Measurements from ENCODE around the gene DLGAP1. TPM values are rescaled to one million over a fixed set of nuclear protein-coding genes. Genes with fewer than 3 reads are reported as not detected.

Gene DLGAP1
- total and polyA plus RNA-seq, 7 donors: 0.13 to 2.6 (median 1.3) TPM; not detected in 1

DNA sequence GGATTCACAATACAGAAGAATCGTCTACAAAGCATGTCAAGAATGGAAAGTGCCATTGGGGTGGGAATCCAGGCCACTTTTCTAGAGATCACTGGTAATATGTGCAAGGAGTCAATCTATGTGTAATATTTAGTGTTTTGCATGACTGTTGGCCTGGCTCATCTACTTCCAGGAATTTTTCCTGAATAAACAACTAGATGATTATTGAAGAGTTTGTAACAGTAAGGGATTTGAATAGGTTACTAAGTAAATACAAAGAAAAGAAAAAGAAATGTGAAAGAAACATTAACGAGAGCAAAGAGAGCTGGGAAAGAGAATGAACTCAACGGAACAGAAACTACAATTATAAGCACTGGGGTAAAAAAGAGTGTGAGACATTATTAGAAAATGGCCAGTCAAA lies 599.1 kb downstream of the DLGAP1 start:
- H3K9me3 ChIP-seq: no peaks in the 10 kb centered on the region
- H3K4me1 ChIP-seq: no peaks in the 10 kb centered on the region
- H3K27me3 ChIP-seq: no peaks in the 10 kb centered on the region
- WGBS, 2 donors: 83 to 89% methylated on average over 3 of the region's 3 CpGs
- intact Hi-C loops (cut with DNase I): no loop called here
- TF ChIP-seq, protein P1, sequence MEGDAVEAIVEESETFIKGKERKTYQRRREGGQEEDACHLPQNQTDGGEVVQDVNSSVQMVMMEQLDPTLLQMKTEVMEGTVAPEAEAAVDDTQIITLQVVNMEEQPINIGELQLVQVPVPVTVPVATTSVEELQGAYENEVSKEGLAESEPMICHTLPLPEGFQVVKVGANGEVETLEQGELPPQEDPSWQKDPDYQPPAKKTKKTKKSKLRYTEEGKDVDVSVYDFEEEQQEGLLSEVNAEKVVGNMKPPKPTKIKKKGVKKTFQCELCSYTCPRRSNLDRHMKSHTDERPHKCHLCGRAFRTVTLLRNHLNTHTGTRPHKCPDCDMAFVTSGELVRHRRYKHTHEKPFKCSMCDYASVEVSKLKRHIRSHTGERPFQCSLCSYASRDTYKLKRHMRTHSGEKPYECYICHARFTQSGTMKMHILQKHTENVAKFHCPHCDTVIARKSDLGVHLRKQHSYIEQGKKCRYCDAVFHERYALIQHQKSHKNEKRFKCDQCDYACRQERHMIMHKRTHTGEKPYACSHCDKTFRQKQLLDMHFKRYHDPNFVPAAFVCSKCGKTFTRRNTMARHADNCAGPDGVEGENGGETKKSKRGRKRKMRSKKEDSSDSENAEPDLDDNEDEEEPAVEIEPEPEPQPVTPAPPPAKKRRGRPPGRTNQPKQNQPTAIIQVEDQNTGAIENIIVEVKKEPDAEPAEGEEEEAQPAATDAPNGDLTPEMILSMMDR (IDR thresholded peaks at IDR 0.05): no peak
- TF ChIP-seq POLR2AphosphoS5 (IDR thresholded peaks at IDR 0.05): no peak
- no peak for TF ChIP-seq EP300 (IDR thresholded peaks at IDR 0.05)
- no peak overlapping the region for H3K4me3 ChIP-seq
- H3K27ac ChIP-seq: no peak overlapping the region
- no peaks in the 10 kb centered on the region for H3K36me3 ChIP-seq
- no peak for DNase-seq

DNA sequence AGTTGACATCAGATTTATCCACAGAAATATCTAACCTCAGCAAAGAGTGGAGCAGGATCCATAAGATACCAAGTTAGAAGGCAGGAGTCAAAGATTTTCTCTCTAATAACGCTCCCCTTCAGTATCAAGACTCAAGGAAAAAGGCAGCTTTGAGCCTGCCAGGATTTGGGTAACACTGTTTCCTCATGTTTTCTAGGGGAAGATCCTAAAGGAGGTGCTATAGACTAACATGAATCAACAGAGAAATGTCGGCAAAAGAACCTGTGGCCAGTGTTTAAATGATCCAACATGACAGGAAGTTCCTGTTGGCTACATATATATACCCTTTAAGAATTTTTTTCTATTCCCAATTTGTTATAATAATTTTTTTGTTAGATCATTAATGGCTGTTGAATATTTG lies 602.8 kb downstream of the DLGAP1 start:
- intact Hi-C loops (cut with DNase I): no loop called here
- Histone ChIP-seq H3K27me3 (no peaks in the 10 kb centered on the region), H3K36me3 (no peaks in the 10 kb centered on the region), H3K9me3 (no peaks in the 10 kb centered on the region), H3K4me3 (no peak overlapping the region), H3K27ac (no peak overlapping the region), H3K4me1 (no peaks in the 10 kb centered on the region)
- no peak for DNase-seq
- no peak for TF ChIP-seq POLR2AphosphoS5 (IDR thresholded peaks at IDR 0.05)
- TF ChIP-seq, protein P1 (IDR thresholded peaks at IDR 0.05): no peak
- no peak for TF ChIP-seq EP300 (IDR thresholded peaks at IDR 0.05)
- TF ChIP-seq POLR2A (IDR thresholded peaks at IDR 0.05): no peak
- WGBS, 2 donors: 40 to 78% methylated on average over 2 of the region's 2 CpGs

DNA sequence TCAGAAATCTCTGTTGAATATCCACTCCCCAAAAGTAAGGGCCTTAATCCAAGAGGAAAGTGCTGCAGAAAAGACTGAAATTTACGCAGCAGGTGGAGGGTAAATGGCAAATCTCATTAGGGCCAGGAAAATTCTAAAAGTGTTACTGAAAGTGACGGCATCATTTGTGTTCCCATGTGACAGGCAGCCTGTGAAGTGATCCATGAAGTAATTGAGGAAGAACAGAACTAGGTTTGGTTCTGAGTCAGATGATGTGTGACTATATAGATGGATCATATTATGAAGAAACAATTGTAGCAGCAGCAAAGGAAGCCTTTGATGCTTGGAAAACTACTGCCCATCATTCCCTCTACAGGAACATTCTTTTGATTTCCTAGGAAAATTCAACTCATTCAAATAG lies 603.9 kb downstream of the DLGAP1 start:
- WGBS, 2 donors: 86 to 88% methylated on average over 2 of the region's 2 CpGs
- intact Hi-C loops (cut with DNase I): no loop called here
- H3K9me3 ChIP-seq: no peaks in the 10 kb centered on the region
- no peaks in the 10 kb centered on the region for H3K27me3 ChIP-seq
- no peaks in the 10 kb centered on the region for H3K36me3 ChIP-seq
- no peak for DNase-seq
- TF ChIP-seq, protein P1 (IDR thresholded peaks at IDR 0.05): no peak
- no peak for TF ChIP-seq EP300 (IDR thresholded peaks at IDR 0.05)
- TF ChIP-seq POLR2A (IDR thresholded peaks at IDR 0.05): no peak
- no peak for TF ChIP-seq POLR2AphosphoS5 (IDR thresholded peaks at IDR 0.05)
- no peak overlapping the region for H3K4me3 ChIP-seq
- no peak overlapping the region for H3K27ac ChIP-seq
- H3K4me1 ChIP-seq: no peaks in the 10 kb centered on the region

DNA sequence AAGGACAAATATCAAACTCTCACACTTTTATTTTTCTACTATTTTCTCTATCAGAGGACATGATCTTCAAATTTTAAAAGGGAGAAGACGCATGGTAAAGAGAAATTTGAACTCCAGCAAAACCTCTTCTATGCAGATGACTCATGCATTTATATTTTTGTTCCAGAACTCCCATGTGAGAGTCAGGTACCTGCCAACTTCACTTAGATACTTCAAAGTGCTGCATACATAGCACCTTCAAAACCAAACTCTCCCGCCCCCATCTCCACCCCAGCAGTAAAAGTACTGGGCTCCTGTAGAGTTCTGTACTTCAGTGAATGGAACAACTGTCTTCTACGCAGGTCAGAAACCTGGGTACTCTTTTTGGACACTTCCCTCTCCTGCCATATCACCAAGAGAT lies 606.8 kb downstream of the DLGAP1 start:
- no peaks in the 10 kb centered on the region for H3K27me3 ChIP-seq
- no peak for TF ChIP-seq POLR2AphosphoS5 (IDR thresholded peaks at IDR 0.05)
- TF ChIP-seq POLR2A (IDR thresholded peaks at IDR 0.05): no peak
- TF ChIP-seq EP300 (IDR thresholded peaks at IDR 0.05): no peak
- TF ChIP-seq, protein P1 (IDR thresholded peaks at IDR 0.05): no peak
- H3K4me1 ChIP-seq: no peaks in the 10 kb centered on the region
- 87 to 89% methylated on average over 3 of the region's 3 CpGs for WGBS, 2 donors
- intact Hi-C loops (cut with DNase I): loop anchor here (10.0 kb wide), 1 partner anchor 56 kb away; no protein-coding TSS in a partner anchor
- H3K9me3 ChIP-seq: no peaks in the 10 kb centered on the region
- no peak for DNase-seq
- H3K36me3 ChIP-seq: no peaks in the 10 kb centered on the region
- no peak overlapping the region for H3K27ac ChIP-seq
- no peak overlapping the region for H3K4me3 ChIP-seq

DNA sequence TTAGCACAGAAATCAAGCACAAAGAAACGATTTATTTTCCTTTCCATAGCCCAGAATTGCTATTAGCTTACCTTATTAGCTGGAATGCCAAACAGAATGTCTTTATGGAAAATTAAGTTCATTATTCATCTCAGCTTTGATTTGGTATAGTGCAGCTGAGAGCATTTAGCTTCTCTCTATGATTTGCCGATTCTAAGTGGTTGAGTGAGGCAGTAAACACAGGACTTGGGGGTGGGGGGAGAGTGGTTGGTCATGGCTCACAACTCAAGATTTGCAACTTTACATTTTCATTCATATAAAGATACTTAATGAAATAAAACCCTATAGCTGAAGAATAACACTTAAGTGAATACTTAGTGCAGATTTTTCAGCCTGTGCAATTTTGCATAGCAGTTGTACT lies 609.9 kb downstream of the DLGAP1 start:
- intact Hi-C loops (cut with DNase I): loop anchor here (10.0 kb wide), 1 partner anchor 60 kb away; no protein-coding TSS in a partner anchor
- H3K36me3 ChIP-seq: no peaks in the 10 kb centered on the region
- H3K27me3 ChIP-seq: no peaks in the 10 kb centered on the region
- H3K4me3 ChIP-seq: no peak overlapping the region
- H3K27ac ChIP-seq: no peak overlapping the region
- H3K4me1 ChIP-seq: no peaks in the 10 kb centered on the region
- WGBS, 2 donors: 74 to 81% methylated on average over 2 of the region's 2 CpGs
- TF ChIP-seq EP300 (IDR thresholded peaks at IDR 0.05) (no peak), POLR2A (IDR thresholded peaks at IDR 0.05) (no peak), POLR2AphosphoS5 (IDR thresholded peaks at IDR 0.05) (no peak)
- TF ChIP-seq, protein P1 (IDR thresholded peaks at IDR 0.05): no peak
- no peaks in the 10 kb centered on the region for H3K9me3 ChIP-seq
- no peak for DNase-seq
